DMS53 treated with DMSO at 0.1 percent for 48 hours (cell line): ENCODE measurements around the gene BRWD1.
A peak's percentile ranks its signal among the peaks of the same experiment; 100 is the strongest.

Experiments
- DNase-seq: peaks from one replicate; lab custom pipeline; 2025; ENCODE audit not compliant: unreplicated experiment; lab: John Stamatoyannopoulos, UW

Gene BRWD1

DNA sequence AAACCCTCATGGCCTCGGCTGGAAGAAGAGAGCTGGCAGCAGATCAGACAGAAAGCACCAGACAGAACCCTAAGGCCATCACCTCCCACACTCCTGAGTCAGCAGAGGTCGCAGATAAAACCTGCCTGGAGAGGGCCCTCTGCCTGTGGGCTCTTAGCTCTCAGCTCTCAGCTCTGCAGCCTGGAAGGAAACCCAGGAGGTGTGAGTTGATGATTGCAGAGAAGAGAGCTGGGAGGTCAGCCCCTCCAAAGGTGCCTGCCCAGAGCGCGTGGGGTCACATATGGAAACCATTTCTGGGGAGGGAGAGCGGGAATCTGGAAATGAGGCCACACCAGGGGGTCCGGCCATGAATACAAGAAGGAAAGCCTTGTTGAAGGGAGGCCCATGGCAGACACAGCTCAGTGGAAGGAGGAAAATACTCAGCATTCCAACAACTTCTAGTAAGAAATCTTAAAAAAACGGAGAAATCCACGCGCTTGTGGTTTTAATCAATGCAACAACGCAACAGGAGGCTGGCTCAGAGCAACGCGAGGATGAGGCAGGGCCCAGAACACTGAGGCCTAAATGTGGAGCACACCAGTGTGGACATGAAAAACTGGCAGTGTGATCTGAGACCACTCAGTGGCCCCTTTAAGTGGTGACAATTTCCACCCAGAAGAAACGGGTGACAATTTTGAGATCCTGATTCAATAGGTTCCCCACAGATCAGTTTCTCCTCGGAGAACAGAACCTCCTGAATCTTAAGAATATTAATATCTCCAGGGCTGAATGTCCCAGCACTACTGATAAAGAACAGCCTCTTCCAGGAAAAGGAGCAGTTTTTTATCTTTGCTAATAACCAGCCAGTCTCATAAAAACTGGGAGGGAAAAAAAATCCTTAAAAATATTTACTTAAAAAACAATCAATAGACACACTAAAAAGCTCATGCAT, 175.9 kb downstream of the BRWD1 start:
- DNase-seq = no peak

DNA sequence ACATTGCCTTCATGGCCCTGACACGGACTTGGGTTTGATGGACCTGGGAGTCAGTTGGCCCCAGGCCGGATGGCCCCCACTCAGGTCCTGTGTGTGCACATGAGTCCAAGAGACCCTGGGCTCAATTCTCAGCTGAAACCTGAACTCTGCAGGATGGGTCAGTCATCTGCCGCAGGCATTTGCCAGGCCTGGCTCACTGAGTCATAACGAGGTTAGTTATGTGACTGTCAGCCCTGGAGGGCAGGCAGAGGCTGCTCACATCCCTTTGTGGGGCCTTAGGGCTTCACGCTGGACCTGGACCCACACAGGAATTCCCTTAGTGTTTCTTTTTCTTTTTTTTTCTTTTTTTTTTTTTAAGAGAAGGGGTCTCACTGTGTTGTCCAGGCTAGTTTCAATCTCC, 176.7 kb downstream of the BRWD1 start:
- DNase-seq = no peak

DNA sequence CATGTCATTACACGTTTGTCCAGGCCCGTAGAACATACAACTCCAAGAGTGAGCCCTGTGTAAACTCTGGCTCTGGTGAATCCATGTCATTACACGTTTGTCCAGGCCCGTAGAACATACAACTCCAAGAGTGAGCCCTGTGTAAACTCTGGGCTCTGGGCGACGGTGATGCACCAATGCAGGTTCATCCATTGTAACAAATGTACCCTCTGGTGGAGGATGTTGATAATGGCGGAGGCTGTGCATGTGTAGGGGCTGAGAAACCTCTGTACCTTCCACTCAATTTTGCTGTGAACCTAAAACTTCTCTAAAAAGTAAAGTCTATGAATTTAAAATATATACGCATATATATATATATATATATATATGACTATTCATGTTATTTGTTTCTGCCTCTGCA, 177.3 kb downstream of the BRWD1 start:
- peak; percentile 3 for DNase-seq

DNA sequence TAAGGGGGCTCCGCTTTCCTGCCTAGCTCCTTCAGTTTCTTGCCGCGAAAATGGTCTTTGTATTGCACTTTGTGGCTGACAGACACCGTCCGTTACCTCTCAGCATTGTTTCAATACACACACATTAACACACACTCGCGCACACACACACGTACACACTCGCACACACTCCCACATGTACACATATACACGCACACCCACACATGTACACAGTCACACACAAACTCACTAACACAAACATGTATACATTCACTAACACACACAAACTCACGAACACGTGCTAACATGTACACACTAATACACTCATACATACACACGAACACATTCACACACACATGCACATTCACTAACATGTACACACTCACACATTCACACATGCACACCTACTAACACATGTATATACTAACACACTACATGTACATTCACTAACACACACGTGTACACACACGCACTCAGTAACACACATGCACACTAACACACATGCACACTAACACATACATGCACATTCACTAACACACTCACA, 179.1 kb downstream of the BRWD1 start:
- no peak for DNase-seq
